ENCODE measurements around the gene NSD2.

GRCh38 chr4:1873291-1873690 lies 2.1 kb downstream of the NSD2 start:
- no peak for TF ChIP-seq CTCF (IDR thresholded peaks at IDR 0.05)
- no peak for TF ChIP-seq ESRRA (CRISPR knock-in tag; IDR thresholded peaks at IDR 0.05; ENCODE audit: borderline replicate concordance)
- no peak for TF ChIP-seq AFF4 (CRISPR knock-in tag; IDR thresholded peaks at IDR 0.05; ENCODE audit: borderline replicate concordance)
- no peak for TF ChIP-seq ATF2 (CRISPR knock-in tag; IDR thresholded peaks at IDR 0.05; ENCODE audit: borderline replicate concordance, low read depth)
- TF ChIP-seq ZNF121 (CRISPR knock-in tag; IDR thresholded peaks at IDR 0.05), result no peak

Measured in WTC11 (cell line).